SK-N-SH treated with all-trans-retinoic acid at 6 μM for 48 hours (cell line): ENCODE measurements around the gene OXGR1.

Experiments used
- ATAC-seq: fragments of 200-7000 bp; cut with Tn5 transposase; 3 replicates; pipeline ENCODE4 v1.9.1; 2020; ENCODE audit warnings: mild to moderate bottlenecking, moderate library complexity
- ARNTL ChIP-seq: fragments of 450-650 bp; formaldehyde crosslinking; IDR thresholded peaks from 2 replicates; pipeline ENCODE4 v1.5.0; 2020; ENCODE audit warnings: low read depth, mild to moderate bottlenecking, moderate library complexity, borderline replicate concordance
- BACH2 ChIP-seq: fragments of 250-450 bp; sonication (Bioruptor Pico); IDR thresholded peaks from 2 replicates; pipeline ENCODE4 v1.9.0; 2021; ENCODE audit warnings: mild to moderate bottlenecking, borderline replicate concordance
- CSDC2 ChIP-seq: fragments of 250-450 bp; sonication (Bioruptor Pico); IDR thresholded peaks from 2 replicates; pipeline ENCODE4 v1.5.0; 2020; ENCODE audit warnings: mild to moderate bottlenecking, moderate library complexity
- GLIS3 ChIP-seq: fragments of 250-450 bp; sonication (Bioruptor Pico); IDR thresholded peaks from 2 replicates; pipeline ENCODE4 v1.5.0; 2020; ENCODE audit warnings: mild to moderate bottlenecking, moderate library complexity
- ISL1 ChIP-seq: fragments of 250-450 bp; sonication (Bioruptor Pico); IDR thresholded peaks from 2 replicates; pipeline ENCODE4 v2.1.2; 2022; ENCODE audit warnings: mild to moderate bottlenecking, moderate library complexity
- PPARA ChIP-seq: fragments of 250-450 bp; sonication (Bioruptor Pico); IDR thresholded peaks from 2 replicates; pipeline ENCODE4 v1.5.0; 2020; ENCODE audit warnings: mild to moderate bottlenecking, borderline replicate concordance
- RARB ChIP-seq: fragments of 250-450 bp; sonication (Bioruptor Pico); IDR thresholded peaks from 2 replicates; pipeline ENCODE4 v1.8.0; 2021; ENCODE audit warnings: mild to moderate bottlenecking, moderate library complexity
- SNAI2 ChIP-seq: fragments of 250-450 bp; sonication (Bioruptor Pico); IDR thresholded peaks from 2 replicates; pipeline ENCODE4 v1.5.0; 2020; ENCODE audit warnings: mild to moderate bottlenecking, moderate library complexity
- TCF4 ChIP-seq: fragments of 250-450 bp; sonication (Bioruptor Pico); IDR thresholded peaks from 2 replicates; pipeline ENCODE4 v1.8.0; 2021; ENCODE audit warnings: mild to moderate bottlenecking, moderate library complexity, borderline replicate concordance
- TOX ChIP-seq: fragments of 250-450 bp; sonication (Bioruptor Pico); IDR thresholded peaks from 2 replicates; pipeline ENCODE4 v1.8.0; 2021; ENCODE audit warnings: mild to moderate bottlenecking, moderate library complexity, borderline replicate concordance
- ZC3H10 ChIP-seq: fragments of 250-450 bp; sonication (Bioruptor Pico); IDR thresholded peaks from 2 replicates; pipeline ENCODE4 v1.5.1; 2021; ENCODE audit warnings: mild to moderate bottlenecking, moderate library complexity
- ZFP3 ChIP-seq: fragments of 250-450 bp; sonication (Bioruptor Pico); IDR thresholded peaks from 2 replicates; pipeline ENCODE4 v1.5.0; 2020; ENCODE audit warnings: mild to moderate bottlenecking, moderate library complexity
- ZNF565 ChIP-seq: fragments of 450-650 bp; formaldehyde crosslinking; conservative IDR thresholded peaks from 2 replicates; pipeline ENCODE4 v1.5.0; 2020; ENCODE audit warnings: low read depth, mild to moderate bottlenecking, moderate library complexity
- ZNF70 ChIP-seq: fragments of 450-650 bp; formaldehyde crosslinking; IDR thresholded peaks from 2 replicates; pipeline ENCODE4 v1.5.0; 2020; ENCODE audit warnings: mild to moderate bottlenecking, moderate library complexity
- ZNF8 ChIP-seq: fragments of 450-650 bp; formaldehyde crosslinking; IDR thresholded peaks from 2 replicates; pipeline ENCODE4 v1.5.0; 2020; ENCODE audit warnings: mild to moderate bottlenecking, moderate library complexity
- TF ChIP-seq, protein P1 (sequence below): fragments of 250-450 bp; sonication (Bioruptor Pico); IDR thresholded peaks from 2 replicates; pipeline ENCODE4 v1.5.1; 2021; ENCODE audit warnings: mild to moderate bottlenecking, moderate library complexity
- TF ChIP-seq, protein P2 (sequence below): fragments of 250-450 bp; sonication (Bioruptor Pico); IDR thresholded peaks from 2 replicates; pipeline ENCODE4 v1.5.1; 2020; ENCODE audit warnings: low read depth, mild to moderate bottlenecking, moderate library complexity
- TF ChIP-seq, protein P3 (sequence below): fragments of 250-450 bp; sonication (Bioruptor Pico); IDR thresholded peaks from 2 replicates; pipeline ENCODE4 v1.5.0; 2020; ENCODE audit warnings: mild to moderate bottlenecking, moderate library complexity

The OXGR1 gene

DNA sequence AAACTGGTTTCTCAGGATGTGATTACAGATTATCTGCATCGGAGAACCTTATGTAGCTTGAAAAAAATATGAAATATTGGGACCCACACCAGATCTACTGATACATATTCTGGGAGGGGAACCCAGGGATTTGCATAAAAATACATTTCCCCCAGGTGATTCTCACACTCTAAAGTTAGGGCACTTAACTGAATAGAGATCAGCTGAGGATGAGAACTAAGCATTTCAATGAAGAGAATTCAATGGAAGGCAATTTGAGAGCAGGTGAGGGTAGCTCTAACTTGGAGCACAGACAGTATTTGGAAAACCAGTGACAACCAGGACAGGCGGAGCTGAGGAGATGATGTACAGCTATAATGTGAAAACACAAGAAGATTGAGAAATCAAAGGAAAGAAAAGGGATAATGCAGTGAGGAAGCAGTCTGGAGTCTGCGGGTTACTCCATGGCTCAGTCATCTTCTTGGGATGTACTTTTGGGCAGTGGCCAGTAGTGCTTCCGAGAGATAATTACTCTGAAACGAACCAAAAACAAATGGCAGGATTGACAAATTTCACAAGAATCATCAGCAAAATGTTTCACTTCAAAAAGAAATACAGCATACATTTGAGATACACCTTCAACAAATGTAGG is 6.1 kb upstream of the OXGR1 start:
- no peak for ATAC-seq
- no peak for TF ChIP-seq ZNF8 (CRISPR knock-in tag)
- TF ChIP-seq, protein P1, sequence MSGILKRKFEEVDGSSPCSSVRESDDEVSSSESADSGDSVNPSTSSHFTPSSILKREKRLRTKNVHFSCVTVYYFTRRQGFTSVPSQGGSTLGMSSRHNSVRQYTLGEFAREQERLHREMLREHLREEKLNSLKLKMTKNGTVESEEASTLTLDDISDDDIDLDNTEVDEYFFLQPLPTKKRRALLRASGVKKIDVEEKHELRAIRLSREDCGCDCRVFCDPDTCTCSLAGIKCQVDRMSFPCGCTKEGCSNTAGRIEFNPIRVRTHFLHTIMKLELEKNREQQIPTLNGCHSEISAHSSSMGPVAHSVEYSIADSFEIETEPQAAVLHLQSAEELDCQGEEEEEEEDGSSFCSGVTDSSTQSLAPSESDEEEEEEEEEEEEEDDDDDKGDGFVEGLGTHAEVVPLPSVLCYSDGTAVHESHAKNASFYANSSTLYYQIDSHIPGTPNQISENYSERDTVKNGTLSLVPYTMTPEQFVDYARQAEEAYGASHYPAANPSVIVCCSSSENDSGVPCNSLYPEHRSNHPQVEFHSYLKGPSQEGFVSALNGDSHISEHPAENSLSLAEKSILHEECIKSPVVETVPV (CRISPR knock-in tag): no peak
- TF ChIP-seq, protein P2, sequence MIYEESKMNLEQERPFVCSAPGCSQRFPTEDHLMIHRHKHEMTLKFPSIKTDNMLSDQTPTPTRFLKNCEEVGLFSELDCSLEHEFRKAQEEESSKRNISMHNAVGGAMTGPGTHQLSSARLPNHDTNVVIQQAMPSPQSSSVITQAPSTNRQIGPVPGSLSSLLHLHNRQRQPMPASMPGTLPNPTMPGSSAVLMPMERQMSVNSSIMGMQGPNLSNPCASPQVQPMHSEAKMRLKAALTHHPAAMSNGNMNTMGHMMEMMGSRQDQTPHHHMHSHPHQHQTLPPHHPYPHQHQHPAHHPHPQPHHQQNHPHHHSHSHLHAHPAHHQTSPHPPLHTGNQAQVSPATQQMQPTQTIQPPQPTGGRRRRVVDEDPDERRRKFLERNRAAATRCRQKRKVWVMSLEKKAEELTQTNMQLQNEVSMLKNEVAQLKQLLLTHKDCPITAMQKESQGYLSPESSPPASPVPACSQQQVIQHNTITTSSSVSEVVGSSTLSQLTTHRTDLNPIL (CRISPR knock-in tag): no peak
- TF ChIP-seq, protein P3, sequence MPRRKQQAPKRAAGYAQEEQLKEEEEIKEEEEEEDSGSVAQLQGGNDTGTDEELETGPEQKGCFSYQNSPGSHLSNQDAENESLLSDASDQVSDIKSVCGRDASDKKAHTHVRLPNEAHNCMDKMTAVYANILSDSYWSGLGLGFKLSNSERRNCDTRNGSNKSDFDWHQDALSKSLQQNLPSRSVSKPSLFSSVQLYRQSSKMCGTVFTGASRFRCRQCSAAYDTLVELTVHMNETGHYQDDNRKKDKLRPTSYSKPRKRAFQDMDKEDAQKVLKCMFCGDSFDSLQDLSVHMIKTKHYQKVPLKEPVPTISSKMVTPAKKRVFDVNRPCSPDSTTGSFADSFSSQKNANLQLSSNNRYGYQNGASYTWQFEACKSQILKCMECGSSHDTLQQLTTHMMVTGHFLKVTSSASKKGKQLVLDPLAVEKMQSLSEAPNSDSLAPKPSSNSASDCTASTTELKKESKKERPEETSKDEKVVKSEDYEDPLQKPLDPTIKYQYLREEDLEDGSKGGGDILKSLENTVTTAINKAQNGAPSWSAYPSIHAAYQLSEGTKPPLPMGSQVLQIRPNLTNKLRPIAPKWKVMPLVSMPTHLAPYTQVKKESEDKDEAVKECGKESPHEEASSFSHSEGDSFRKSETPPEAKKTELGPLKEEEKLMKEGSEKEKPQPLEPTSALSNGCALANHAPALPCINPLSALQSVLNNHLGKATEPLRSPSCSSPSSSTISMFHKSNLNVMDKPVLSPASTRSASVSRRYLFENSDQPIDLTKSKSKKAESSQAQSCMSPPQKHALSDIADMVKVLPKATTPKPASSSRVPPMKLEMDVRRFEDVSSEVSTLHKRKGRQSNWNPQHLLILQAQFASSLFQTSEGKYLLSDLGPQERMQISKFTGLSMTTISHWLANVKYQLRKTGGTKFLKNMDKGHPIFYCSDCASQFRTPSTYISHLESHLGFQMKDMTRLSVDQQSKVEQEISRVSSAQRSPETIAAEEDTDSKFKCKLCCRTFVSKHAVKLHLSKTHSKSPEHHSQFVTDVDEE: no peak
- TF ChIP-seq ISL1: no peak
- no peak for TF ChIP-seq ARNTL (CRISPR knock-in tag)
- TF ChIP-seq GLIS3: no peak
- no peak for TF ChIP-seq ZNF70 (CRISPR knock-in tag)
- TF ChIP-seq ZFP3: no peak
- TF ChIP-seq TOX: no peak
- no peak for TF ChIP-seq PPARA (CRISPR knock-in tag)
- no peak for TF ChIP-seq BACH2
- no peak for TF ChIP-seq TCF4 (CRISPR knock-in tag)
- no peak for TF ChIP-seq RARB (CRISPR knock-in tag)
- no peak for TF ChIP-seq SNAI2 (CRISPR knock-in tag)
- no peak for TF ChIP-seq ZNF565 (CRISPR knock-in tag)

DNA sequence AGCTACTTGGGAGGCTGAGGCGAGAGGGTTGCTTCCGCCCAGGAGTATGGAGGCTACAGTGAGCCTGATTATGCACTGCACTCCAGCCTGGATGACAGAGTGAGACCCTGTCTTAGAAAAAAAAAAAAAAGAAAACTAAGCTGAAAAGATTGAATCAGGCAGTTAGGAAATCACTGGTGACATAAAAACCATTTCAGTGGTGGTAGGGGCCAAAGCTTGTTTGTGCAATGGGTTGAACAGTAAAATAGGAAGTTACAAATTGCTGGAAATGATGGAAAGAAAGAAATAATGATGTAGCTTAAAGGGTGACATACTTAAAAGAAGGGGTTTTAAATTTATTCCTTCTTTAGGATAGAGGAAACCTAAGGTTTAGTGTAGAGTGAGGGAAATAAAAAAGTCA is 4.8 kb upstream of the OXGR1 start:
- ATAC-seq: no peak
- no peak for TF ChIP-seq CSDC2 (CRISPR knock-in tag)
- TF ChIP-seq ARNTL (CRISPR knock-in tag): no peak
- TF ChIP-seq, protein P3: no peak
- no peak for TF ChIP-seq ZFP3
- TF ChIP-seq GLIS3: no peak
- TF ChIP-seq, protein P2 (CRISPR knock-in tag): no peak
- TF ChIP-seq ZNF8 (CRISPR knock-in tag): no peak

DNA sequence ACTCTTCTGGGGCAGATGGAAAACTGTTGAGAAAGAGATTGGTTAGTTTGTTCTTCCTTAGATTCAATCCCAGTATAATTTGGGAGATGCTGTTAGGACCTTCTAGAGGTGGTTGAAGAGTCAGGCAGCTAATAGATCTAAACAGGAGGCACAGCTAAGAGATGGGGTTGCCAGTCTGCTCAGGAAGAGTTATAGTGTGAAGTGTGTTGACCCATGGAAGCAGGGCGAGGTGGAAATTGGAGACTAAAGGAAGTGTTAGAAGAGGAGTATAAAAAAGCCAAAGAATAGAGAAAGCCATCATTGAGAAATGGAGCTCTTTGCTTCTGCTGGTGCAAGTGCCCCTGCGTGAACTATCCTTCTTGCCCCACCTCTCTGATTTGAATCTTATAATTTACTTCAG is 3.8 kb upstream of the OXGR1 start:
- ATAC-seq: no peak
- TF ChIP-seq ZFP3 (no peak), ARNTL (CRISPR knock-in tag) (no peak), RARB (CRISPR knock-in tag) (no peak), ZC3H10 (CRISPR knock-in tag) (no peak), PPARA (CRISPR knock-in tag) (no peak), ZNF70 (CRISPR knock-in tag) (no peak), CSDC2 (CRISPR knock-in tag) (no peak)
- TF ChIP-seq, protein P1 (CRISPR knock-in tag): no peak
- TF ChIP-seq, protein P2 (CRISPR knock-in tag): no peak
- TF ChIP-seq, protein P3: no peak
